GM11168 (cell line): Measurements from ENCODE around the gene SOS2.

Experiments
- in situ Hi-C: fragments of 300-500 bp; cut with MboI; formaldehyde crosslinking; loops from one replicate; pipeline ENCODE4 v1.12.0; 2022; ENCODE audit warnings: low sequenced_read_pairs; ENCODE audit not compliant: unreplicated experiment

The SOS2 gene

GRCh38 chr14:50231475-50232275 is at the start of gene SOS2:
Gene SOS2 (minus strand): TSS chr14:50231578. CDS start chr14:50231283, 295 bp downstream.
- in situ Hi-C loops: no loop called here

GRCh38 chr14:50272498-50272897 is 41.1 kb upstream of the SOS2 start:
- in situ Hi-C loops: no loop called here

- in situ Hi-C loops: no loop called here
Observed at GRCh38 chr14:50270932-50271331, 39.6 kb upstream of the SOS2 start.

- in situ Hi-C loops: no loop called here
Observed at GRCh38 chr14:50265029-50265428, 33.7 kb upstream of the SOS2 start.

GRCh38 chr14:50263321-50263720 is 31.9 kb upstream of the SOS2 start:
- in situ Hi-C loops: no loop called here

- in situ Hi-C loops: no loop called here
Observed at GRCh38 chr14:50262865-50263264, 31.5 kb upstream of the SOS2 start.

GRCh38 chr14:50260511-50260910 is 29.1 kb upstream of the SOS2 start:
- in situ Hi-C loops: no loop called here

GRCh38 chr14:50260072-50260471 is 28.7 kb upstream of the SOS2 start:
- in situ Hi-C loops: no loop called here

- in situ Hi-C loops: no loop called here
Observed at GRCh38 chr14:50257732-50258131, 26.4 kb upstream of the SOS2 start.

- in situ Hi-C loops: no loop called here
Observed at GRCh38 chr14:50254248-50254647, 22.9 kb upstream of the SOS2 start.

- in situ Hi-C loops: no loop called here
Observed at GRCh38 chr14:50249136-50249775, 17.9 kb upstream of the SOS2 start.

GRCh38 chr14:50247245-50247644 is 15.9 kb upstream of the SOS2 start:
- in situ Hi-C loops: no loop called here

GRCh38 chr14:50242566-50243310 is 11.4 kb upstream of the SOS2 start:
- in situ Hi-C loops: no loop called here

- in situ Hi-C loops: no loop called here
Observed at GRCh38 chr14:50242096-50242495, 10.7 kb upstream of the SOS2 start.

GRCh38 chr14:50237427-50237826 is 6.0 kb upstream of the SOS2 start:
- in situ Hi-C loops: no loop called here

- in situ Hi-C loops: no loop called here
Observed at GRCh38 chr14:50233951-50234250, 2.5 kb upstream of the SOS2 start.

- in situ Hi-C loops: no loop called here
Observed at GRCh38 chr14:50233166-50233950, 2.0 kb upstream of the SOS2 start.

- in situ Hi-C loops: no loop called here
Observed at GRCh38 chr14:50232276-50232642, 881 bp upstream of the SOS2 start.

GRCh38 chr14:50230701-50231474 is 490 bp downstream of the SOS2 start:
- in situ Hi-C loops: no loop called here

- in situ Hi-C loops: no loop called here
Observed at GRCh38 chr14:50230401-50230700, 1.0 kb downstream of the SOS2 start.
